Progenitor cell of endocrine pancreas (in vitro differentiated cells): ENCODE data around the gene LPCAT3. TPM values are rescaled to one million over a fixed set of nuclear protein-coding genes. Genes with fewer than 3 reads are reported as not detected.

Source experiments
- DNase-seq: peaks from one replicate; pipeline ENCODE4 v3.0.0; 2021; ENCODE audit warnings: low spot score; ENCODE audit not compliant: unreplicated experiment
- H3K27ac Mint-ChIP-seq: 2 replicates; pipeline ENCODE4 v1.8.0; 2021; ENCODE audit warnings: mild to moderate bottlenecking, moderate library complexity, mixed read lengths
- H3K27me3 Mint-ChIP-seq: 2 replicates; pipeline ENCODE4 v1.8.0; 2021; ENCODE audit warnings: mixed read lengths
- H3K36me3 Mint-ChIP-seq: 2 replicates; pipeline ENCODE4 v1.8.0; 2022; ENCODE audit warnings: mixed read lengths; ENCODE audit not compliant: insufficient read depth
- H3K4me1 Mint-ChIP-seq: 2 replicates; pipeline ENCODE4 v1.8.0; 2021; ENCODE audit warnings: low read depth, mixed read lengths
- H3K4me3 Mint-ChIP-seq: 2 replicates; pipeline ENCODE4 v1.8.0; 2021; ENCODE audit warnings: low read depth, mild to moderate bottlenecking, moderate library complexity, mixed read lengths
- H3K9me3 Mint-ChIP-seq: 2 replicates; pipeline ENCODE4 v1.8.0; 2021; ENCODE audit warnings: low read depth, mixed read lengths
- total RNA-seq: library from RNA; stranded (reverse); gene quantifications from 2 replicates; pipeline ENCODE4 v1.2.1, GENCODE V29; 2021
- TF ChIP-seq, protein P1 (sequence below): fragments of 200-600 bp; sonication (generic); IDR thresholded peaks from one replicate; pipeline ENCODE4 v1.5.0; 2021; ENCODE audit warnings: antibody characterized with exemption, mild to moderate bottlenecking; ENCODE audit not compliant: unreplicated experiment

The LPCAT3 gene
- total RNA-seq, 1 donor from 2014 or later: 81.8 TPM

DNA sequence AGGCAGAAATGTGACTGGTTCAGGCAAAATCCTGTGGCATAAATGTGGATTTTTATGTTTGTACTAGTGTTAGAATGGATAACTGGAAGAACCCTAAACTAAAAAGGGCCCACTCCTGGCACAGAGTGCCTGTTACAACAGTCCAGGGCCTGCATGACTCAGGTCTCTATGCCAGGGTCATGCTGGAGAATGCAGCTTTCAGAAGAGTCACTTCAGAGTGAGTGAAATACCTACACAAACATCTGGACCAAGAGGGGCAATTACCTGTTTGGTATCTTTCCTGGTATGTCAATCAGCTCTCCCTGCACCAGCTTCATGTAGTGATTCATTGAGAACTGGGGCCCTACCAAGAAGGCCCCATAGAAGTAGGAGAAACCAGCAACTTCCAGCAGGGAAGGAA lies 37.5 kb downstream of the LPCAT3 start:
- H3K36me3 Mint-ChIP-seq: peaks cover 30% of the 10 kb centered on the region
- peaks cover 17% of the 10 kb centered on the region for H3K4me1 Mint-ChIP-seq
- no peaks in the 10 kb centered on the region for H3K27me3 Mint-ChIP-seq
- no peaks in the 10 kb centered on the region for H3K9me3 Mint-ChIP-seq
- TF ChIP-seq, protein P1, sequence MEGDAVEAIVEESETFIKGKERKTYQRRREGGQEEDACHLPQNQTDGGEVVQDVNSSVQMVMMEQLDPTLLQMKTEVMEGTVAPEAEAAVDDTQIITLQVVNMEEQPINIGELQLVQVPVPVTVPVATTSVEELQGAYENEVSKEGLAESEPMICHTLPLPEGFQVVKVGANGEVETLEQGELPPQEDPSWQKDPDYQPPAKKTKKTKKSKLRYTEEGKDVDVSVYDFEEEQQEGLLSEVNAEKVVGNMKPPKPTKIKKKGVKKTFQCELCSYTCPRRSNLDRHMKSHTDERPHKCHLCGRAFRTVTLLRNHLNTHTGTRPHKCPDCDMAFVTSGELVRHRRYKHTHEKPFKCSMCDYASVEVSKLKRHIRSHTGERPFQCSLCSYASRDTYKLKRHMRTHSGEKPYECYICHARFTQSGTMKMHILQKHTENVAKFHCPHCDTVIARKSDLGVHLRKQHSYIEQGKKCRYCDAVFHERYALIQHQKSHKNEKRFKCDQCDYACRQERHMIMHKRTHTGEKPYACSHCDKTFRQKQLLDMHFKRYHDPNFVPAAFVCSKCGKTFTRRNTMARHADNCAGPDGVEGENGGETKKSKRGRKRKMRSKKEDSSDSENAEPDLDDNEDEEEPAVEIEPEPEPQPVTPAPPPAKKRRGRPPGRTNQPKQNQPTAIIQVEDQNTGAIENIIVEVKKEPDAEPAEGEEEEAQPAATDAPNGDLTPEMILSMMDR: no peak
- H3K27ac Mint-ChIP-seq: peak overlapping the region; percentile 95
- no peak overlapping the region for H3K4me3 Mint-ChIP-seq
- no peak for DNase-seq

DNA sequence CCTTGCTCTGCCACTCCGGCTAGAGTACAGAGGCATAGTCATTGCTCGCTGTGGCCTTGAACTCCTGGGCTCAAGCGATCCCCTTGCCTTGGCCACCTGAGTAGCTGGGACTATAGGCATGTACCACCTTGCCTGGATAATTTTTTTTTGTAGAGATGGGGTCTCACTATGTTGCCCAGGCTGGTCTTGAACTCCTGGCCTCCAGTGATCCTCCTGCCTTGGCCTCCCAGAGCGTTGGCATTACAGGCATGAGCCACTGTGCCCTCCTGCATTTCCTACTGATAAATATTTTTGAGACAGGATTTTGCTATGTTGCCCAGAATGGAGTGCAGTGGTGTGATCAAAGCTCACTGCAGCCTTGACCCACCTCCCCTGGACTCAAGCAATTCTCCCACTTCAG lies 38.2 kb downstream of the LPCAT3 start:
- DNase-seq: no peak
- Mint-ChIP-seq H3K4me1 (peaks cover 17% of the 10 kb centered on the region), H3K36me3 (peaks cover 32% of the 10 kb centered on the region), H3K9me3 (no peaks in the 10 kb centered on the region), H3K27me3 (no peaks in the 10 kb centered on the region), H3K4me3 (no peak overlapping the region), H3K27ac (peak overlapping the region; percentile 83)
- TF ChIP-seq, protein P1: no peak

DNA sequence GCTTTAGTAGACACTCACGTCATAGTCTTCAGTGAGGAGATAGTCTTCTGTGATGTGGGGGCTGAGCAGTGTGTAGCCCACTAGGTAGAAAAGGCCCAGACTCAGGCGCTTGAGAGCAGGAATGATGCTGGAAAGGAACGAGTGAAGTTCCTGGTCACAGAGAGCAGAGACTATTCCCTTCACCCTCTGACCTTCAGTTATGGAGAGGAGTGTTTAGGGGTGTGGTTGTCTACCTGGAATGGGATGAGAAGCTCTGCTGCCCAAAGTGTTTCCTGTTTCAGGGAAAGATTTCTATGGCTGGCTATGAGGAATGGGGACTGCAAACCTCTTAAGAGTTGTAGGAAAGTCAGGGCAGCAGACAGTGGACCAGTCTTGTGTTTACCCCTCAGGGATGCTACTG lies 38.8 kb downstream of the LPCAT3 start:
- H3K27me3 Mint-ChIP-seq: no peaks in the 10 kb centered on the region
- H3K4me3 Mint-ChIP-seq: no peak overlapping the region
- DNase-seq: no peak
- TF ChIP-seq, protein P1: no peak
- peak overlapping the region; percentile 22 for H3K27ac Mint-ChIP-seq
- no peaks in the 10 kb centered on the region for H3K9me3 Mint-ChIP-seq
- H3K36me3 Mint-ChIP-seq: peaks cover 33% of the 10 kb centered on the region
- peaks cover 17% of the 10 kb centered on the region for H3K4me1 Mint-ChIP-seq

- Mint-ChIP-seq H3K4me1 (peaks cover 17% of the 10 kb centered on the region), H3K4me3 (no peak overlapping the region), H3K9me3 (no peaks in the 10 kb centered on the region), H3K27me3 (no peaks in the 10 kb centered on the region), H3K27ac (peak overlapping the region; percentile 72), H3K36me3 (peaks cover 33% of the 10 kb centered on the region)
- TF ChIP-seq, protein P1: no peak
- no peak for DNase-seq
Measured at GRCh38 chr12:6979021-6979420, 39.3 kb downstream of the LPCAT3 start.

DNA sequence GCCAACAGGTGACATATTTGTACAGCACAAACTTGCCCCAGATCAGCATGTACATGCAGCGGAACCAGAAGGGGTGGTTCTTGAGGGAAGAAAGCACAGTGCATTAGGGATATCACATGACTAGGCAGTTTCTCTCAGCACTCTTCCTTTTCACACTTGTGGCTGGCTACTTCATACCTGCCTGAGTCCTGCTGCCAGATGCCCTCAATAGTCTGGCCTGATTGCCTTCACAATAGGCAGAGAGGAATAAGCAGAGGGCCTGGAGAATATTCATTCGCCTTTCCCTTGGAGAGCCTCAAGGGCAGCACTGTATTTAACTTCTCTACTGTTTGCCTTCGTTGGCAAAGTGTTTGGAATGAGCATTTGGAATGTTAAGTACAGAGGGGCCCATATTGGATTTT lies 39.7 kb downstream of the LPCAT3 start:
- H3K36me3 Mint-ChIP-seq: peaks cover 34% of the 10 kb centered on the region
- DNase-seq: no peak
- no peaks in the 10 kb centered on the region for H3K27me3 Mint-ChIP-seq
- TF ChIP-seq, protein P1: no peak
- no peak overlapping the region for H3K4me3 Mint-ChIP-seq
- peaks cover 17% of the 10 kb centered on the region for H3K4me1 Mint-ChIP-seq
- H3K9me3 Mint-ChIP-seq: no peaks in the 10 kb centered on the region
- peak overlapping the region; percentile 72 for H3K27ac Mint-ChIP-seq
